Measurements from ENCODE around the gene NFKBIE. TPM values are rescaled to one million over a fixed set of nuclear protein-coding genes. Genes with fewer than 3 reads are reported as not detected.
A peak's percentile ranks its signal among the peaks of the same experiment; 100 is the strongest.

The NFKBIE gene
- total and polyA plus RNA-seq, 9 of the 15 experiments (the other 6 are each of a cell fraction or from before 2014, with no cell fraction given): 2.1 to 16.4 (median 11.7) TPM

GRCh38 chr6:44257025-44257752 lies 8.2 kb downstream of the NFKBIE start, which contains the start of gene SLC35B2 (continued):
- TF ChIP-seq MLLT1 (IDR thresholded peaks at IDR 0.05) (0 out of 4 replicates have a peak, but pooled peaks of 1 of the 2 experiments have one; percentile 34), HOMEZ (CRISPR knock-in tag; IDR thresholded peaks at IDR 0.05) (no peak), HDAC3 (IDR thresholded peaks at IDR 0.05; ENCODE audit: borderline replicate concordance, partially characterized antibody) (no peak), LCOR (CRISPR knock-in tag; IDR thresholded peaks at IDR 0.05) (peak; percentile 72; the same call in 1 of the 2 replicates), ZNF263 (CRISPR knock-in tag; IDR thresholded peaks at IDR 0.05; ENCODE audit: borderline replicate concordance) (peak; percentile 48; the same call in 1 of the 2 replicates), HMBOX1 (IDR thresholded peaks at IDR 0.05) (no peak), GABPA (tag; conservative IDR thresholded peaks at IDR 0.05; ENCODE audit: low read depth) (peak; percentile 93), ZNF77 (CRISPR knock-in tag; IDR thresholded peaks at IDR 0.05) (no peak), XRCC3 (IDR thresholded peaks at IDR 0.05) (no peak), ZNF707 (CRISPR knock-in tag; conservative IDR thresholded peaks at IDR 0.05) (no peak), MYC (IDR thresholded peaks at IDR 0.05; ENCODE audit: low read depth, low read length) (peak; percentile 85), MYC (CRISPR knock-in tag; IDR thresholded peaks at IDR 0.05; ENCODE audit: borderline replicate concordance, low read depth) (peak; percentile 81; the same call in 1 of the 2 replicates), ZBTB17 (CRISPR knock-in tag; IDR thresholded peaks at IDR 0.05) (0 out of 2 replicates have a peak, but pooled peaks have one; percentile 50), MNT (conservative IDR thresholded peaks at IDR 0.05) (peak; percentile 96 to 98), SMARCA4 (IDR thresholded peaks at IDR 0.05) (no peak; the same call in 1 of the 2 replicates), EGR1 (conservative IDR thresholded peaks at IDR 0.05) (peak; percentile 89), ZNF133 (CRISPR knock-in tag; IDR thresholded peaks at IDR 0.05) (no peak), ZNF398 (CRISPR knock-in tag; IDR thresholded peaks at IDR 0.05) (no peak)
